GM21737 (cell line): ENCODE measurements around the gene XXYLT1.

Experiments
- ATAC-seq: cut with Tn5 transposase; IDR thresholded peaks from one replicate; pipeline ENCODE4 v1.9.1; 2021; ENCODE audit warnings: mild to moderate bottlenecking, moderate library complexity; ENCODE audit not compliant: unreplicated experiment

The XXYLT1 gene

GRCh38 chr3:195085356-195086130 lies 185.4 kb downstream of the XXYLT1 start:
- no peak for ATAC-seq

GRCh38 chr3:195084746-195085145 lies 186.2 kb downstream of the XXYLT1 start:
- ATAC-seq: no peak

GRCh38 chr3:195083659-195084058 lies 187.3 kb downstream of the XXYLT1 start:
- no peak for ATAC-seq

GRCh38 chr3:195082811-195083210 lies 188.1 kb downstream of the XXYLT1 start:
- no peak for ATAC-seq

GRCh38 chr3:195081242-195081963 lies 189.6 kb downstream of the XXYLT1 start:
- no peak for ATAC-seq

- ATAC-seq: no peak
Observed at GRCh38 chr3:195080571-195081151, 190.3 kb downstream of the XXYLT1 start.

GRCh38 chr3:195080125-195080524 lies 190.8 kb downstream of the XXYLT1 start:
- no peak for ATAC-seq

GRCh38 chr3:195079636-195080035 lies 191.3 kb downstream of the XXYLT1 start:
- no peak for ATAC-seq

GRCh38 chr3:195078891-195079440 lies 192.0 kb downstream of the XXYLT1 start:
- ATAC-seq: no peak

- no peak for ATAC-seq
Observed at GRCh38 chr3:195077611-195078540, 193.1 kb downstream of the XXYLT1 start.

- no peak for ATAC-seq
Observed at GRCh38 chr3:195076981-195077610, 193.9 kb downstream of the XXYLT1 start.

GRCh38 chr3:195075941-195076875 lies 194.8 kb downstream of the XXYLT1 start:
- no peak for ATAC-seq

- ATAC-seq: no peak
Observed at GRCh38 chr3:195075199-195075940, 195.6 kb downstream of the XXYLT1 start.

- no peak for ATAC-seq
Observed at GRCh38 chr3:195073866-195074860, 196.8 kb downstream of the XXYLT1 start.

- no peak for ATAC-seq
Observed at GRCh38 chr3:195072916-195073564, 197.9 kb downstream of the XXYLT1 start.
